Left forelimb (tissue), 1 donor: ENCODE measurements around the gene NCOA3.
"Not testable (repeated sequence)": the region's sequence is repeated elsewhere in the genome, so short reads cannot be mapped to it uniquely, and the experiment has no call there.

Experiments
- DNase-seq: peaks from one replicate; pipeline ENCODE4 v3.0.0-alpha.2; 2018; ENCODE audit warnings: low spot score

Gene NCOA3

GRCh38 chr20:47540443-47541354 is 39.0 kb downstream of the NCOA3 start:
- DNase-seq, result no peak

GRCh38 chr20:47541355-47541922 is 39.8 kb downstream of the NCOA3 start:
- no peak for DNase-seq

GRCh38 chr20:47543006-47543431 is 41.3 kb downstream of the NCOA3 start:
- DNase-seq, result no peak

GRCh38 chr20:47544240-47544639 is 42.6 kb downstream of the NCOA3 start:
- no peak for DNase-seq

- DNase-seq, result no peak
Measured at GRCh38 chr20:47544852-47545251, 43.2 kb downstream of the NCOA3 start.

- no peak for DNase-seq
Measured at GRCh38 chr20:47545499-47545898, 43.8 kb downstream of the NCOA3 start.

- DNase-seq, result no peak
Measured at GRCh38 chr20:47546184-47547033, 44.7 kb downstream of the NCOA3 start.

GRCh38 chr20:47547034-47547387 is 45.3 kb downstream of the NCOA3 start:
- DNase-seq, result no peak

- no peak for DNase-seq
Measured at GRCh38 chr20:47549671-47550070, 48.0 kb downstream of the NCOA3 start.

- DNase-seq, result no peak
Measured at GRCh38 chr20:47551222-47551621, 49.5 kb downstream of the NCOA3 start.

- no peak for DNase-seq
Measured at GRCh38 chr20:47551841-47552240, 50.2 kb downstream of the NCOA3 start.

- no peak for DNase-seq
Measured at GRCh38 chr20:47552996-47553395, 51.3 kb downstream of the NCOA3 start.

- not testable (repeated sequence) for DNase-seq
Measured at GRCh38 chr20:47553594-47554235, 52.0 kb downstream of the NCOA3 start.

GRCh38 chr20:47554283-47554682 is 52.6 kb downstream of the NCOA3 start:
- DNase-seq, result not testable (repeated sequence)

GRCh38 chr20:47557218-47557617 is 55.5 kb downstream of the NCOA3 start:
- DNase-seq, result no peak

GRCh38 chr20:47557791-47558190 is 56.1 kb downstream of the NCOA3 start:
- no peak for DNase-seq

GRCh38 chr20:47558295-47559066 is 56.8 kb downstream of the NCOA3 start:
- DNase-seq, result no peak

GRCh38 chr20:47559141-47559540 is 57.5 kb downstream of the NCOA3 start:
- DNase-seq, result no peak

GRCh38 chr20:47561180-47561579 is 59.5 kb downstream of the NCOA3 start:
- no peak for DNase-seq

GRCh38 chr20:47561603-47562583 is 60.2 kb downstream of the NCOA3 start:
- DNase-seq, result no peak
